ENCODE results near the gene NR0B2.

DNA sequence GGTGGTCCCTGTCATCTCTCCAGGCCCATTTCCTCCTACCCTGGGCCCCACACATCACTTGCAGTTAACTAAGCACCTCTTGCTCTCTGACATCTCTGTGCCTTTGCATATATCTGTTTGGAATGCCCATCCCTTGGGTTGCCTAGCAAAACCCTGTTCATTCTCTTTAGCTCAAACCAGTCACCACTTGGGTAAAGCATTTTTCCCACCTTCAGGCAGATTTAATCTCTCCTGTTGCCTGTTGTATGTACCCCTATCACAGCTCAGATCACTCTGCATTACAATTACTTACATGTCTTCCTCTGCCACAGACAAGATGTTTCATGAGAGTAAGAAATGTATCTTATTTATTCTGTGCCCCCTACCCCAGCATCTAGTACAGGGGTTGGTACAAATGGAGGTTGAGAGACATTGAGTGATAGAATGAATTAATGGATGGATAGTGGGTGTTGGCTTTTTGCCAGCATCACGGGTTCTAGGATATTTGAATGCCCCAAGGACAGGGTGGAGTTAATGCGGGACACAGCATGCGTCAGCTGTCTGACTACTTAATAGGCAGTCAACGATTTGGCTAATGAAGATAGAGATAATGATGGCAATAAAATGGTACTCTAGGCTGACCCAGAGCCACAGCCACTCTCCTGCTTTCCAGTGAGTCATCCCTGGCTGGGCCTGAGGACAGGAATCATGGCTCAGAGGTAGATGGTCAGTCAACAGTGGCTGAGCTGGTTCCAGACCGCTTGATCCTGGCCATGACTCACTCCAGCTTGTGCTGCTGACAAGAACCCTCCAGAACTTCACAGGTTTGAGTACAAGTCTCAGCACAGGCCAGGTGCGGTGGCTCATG is 6.5 kb downstream of the NR0B2 start:
- TF ChIP-seq, protein P1, sequence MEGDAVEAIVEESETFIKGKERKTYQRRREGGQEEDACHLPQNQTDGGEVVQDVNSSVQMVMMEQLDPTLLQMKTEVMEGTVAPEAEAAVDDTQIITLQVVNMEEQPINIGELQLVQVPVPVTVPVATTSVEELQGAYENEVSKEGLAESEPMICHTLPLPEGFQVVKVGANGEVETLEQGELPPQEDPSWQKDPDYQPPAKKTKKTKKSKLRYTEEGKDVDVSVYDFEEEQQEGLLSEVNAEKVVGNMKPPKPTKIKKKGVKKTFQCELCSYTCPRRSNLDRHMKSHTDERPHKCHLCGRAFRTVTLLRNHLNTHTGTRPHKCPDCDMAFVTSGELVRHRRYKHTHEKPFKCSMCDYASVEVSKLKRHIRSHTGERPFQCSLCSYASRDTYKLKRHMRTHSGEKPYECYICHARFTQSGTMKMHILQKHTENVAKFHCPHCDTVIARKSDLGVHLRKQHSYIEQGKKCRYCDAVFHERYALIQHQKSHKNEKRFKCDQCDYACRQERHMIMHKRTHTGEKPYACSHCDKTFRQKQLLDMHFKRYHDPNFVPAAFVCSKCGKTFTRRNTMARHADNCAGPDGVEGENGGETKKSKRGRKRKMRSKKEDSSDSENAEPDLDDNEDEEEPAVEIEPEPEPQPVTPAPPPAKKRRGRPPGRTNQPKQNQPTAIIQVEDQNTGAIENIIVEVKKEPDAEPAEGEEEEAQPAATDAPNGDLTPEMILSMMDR (IDR thresholded peaks at IDR 0.05), result no peak
- TF ChIP-seq, protein P2, sequence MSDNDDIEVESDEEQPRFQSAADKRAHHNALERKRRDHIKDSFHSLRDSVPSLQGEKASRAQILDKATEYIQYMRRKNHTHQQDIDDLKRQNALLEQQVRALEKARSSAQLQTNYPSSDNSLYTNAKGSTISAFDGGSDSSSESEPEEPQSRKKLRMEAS (IDR thresholded peaks at IDR 0.05), result no peak
- TF ChIP-seq, protein P3, sequence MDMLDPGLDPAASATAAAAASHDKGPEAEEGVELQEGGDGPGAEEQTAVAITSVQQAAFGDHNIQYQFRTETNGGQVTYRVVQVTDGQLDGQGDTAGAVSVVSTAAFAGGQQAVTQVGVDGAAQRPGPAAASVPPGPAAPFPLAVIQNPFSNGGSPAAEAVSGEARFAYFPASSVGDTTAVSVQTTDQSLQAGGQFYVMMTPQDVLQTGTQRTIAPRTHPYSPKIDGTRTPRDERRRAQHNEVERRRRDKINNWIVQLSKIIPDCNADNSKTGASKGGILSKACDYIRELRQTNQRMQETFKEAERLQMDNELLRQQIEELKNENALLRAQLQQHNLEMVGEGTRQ (IDR thresholded peaks at IDR 0.05), result no peak
- TF ChIP-seq CEBPB (IDR thresholded peaks at IDR 0.05) (no peak), EHMT2 (IDR thresholded peaks at IDR 0.05; ENCODE audit: low read depth) (no peak), EP300 (IDR thresholded peaks at IDR 0.05) (no peak), PHF8 (IDR thresholded peaks at IDR 0.05; ENCODE audit: borderline replicate concordance, low read depth) (no peak), RNF2 (IDR thresholded peaks at IDR 0.05; ENCODE audit: borderline replicate concordance, low read depth) (no peak), HDAC2 (IDR thresholded peaks at IDR 0.05) (no peak), CBX2 (IDR thresholded peaks at IDR 0.05; ENCODE audit: borderline replicate concordance, low read depth) (no peak), JUN (IDR thresholded peaks at IDR 0.05) (no peak), POLR2A (IDR thresholded peaks at IDR 0.05; ENCODE audit: low read length) (no peak)
- TF ChIP-seq, protein P4, sequence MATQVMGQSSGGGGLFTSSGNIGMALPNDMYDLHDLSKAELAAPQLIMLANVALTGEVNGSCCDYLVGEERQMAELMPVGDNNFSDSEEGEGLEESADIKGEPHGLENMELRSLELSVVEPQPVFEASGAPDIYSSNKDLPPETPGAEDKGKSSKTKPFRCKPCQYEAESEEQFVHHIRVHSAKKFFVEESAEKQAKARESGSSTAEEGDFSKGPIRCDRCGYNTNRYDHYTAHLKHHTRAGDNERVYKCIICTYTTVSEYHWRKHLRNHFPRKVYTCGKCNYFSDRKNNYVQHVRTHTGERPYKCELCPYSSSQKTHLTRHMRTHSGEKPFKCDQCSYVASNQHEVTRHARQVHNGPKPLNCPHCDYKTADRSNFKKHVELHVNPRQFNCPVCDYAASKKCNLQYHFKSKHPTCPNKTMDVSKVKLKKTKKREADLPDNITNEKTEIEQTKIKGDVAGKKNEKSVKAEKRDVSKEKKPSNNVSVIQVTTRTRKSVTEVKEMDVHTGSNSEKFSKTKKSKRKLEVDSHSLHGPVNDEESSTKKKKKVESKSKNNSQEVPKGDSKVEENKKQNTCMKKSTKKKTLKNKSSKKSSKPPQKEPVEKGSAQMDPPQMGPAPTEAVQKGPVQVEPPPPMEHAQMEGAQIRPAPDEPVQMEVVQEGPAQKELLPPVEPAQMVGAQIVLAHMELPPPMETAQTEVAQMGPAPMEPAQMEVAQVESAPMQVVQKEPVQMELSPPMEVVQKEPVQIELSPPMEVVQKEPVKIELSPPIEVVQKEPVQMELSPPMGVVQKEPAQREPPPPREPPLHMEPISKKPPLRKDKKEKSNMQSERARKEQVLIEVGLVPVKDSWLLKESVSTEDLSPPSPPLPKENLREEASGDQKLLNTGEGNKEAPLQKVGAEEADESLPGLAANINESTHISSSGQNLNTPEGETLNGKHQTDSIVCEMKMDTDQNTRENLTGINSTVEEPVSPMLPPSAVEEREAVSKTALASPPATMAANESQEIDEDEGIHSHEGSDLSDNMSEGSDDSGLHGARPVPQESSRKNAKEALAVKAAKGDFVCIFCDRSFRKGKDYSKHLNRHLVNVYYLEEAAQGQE (IDR thresholded peaks at IDR 0.05), result no peak
- TF ChIP-seq, protein P5, sequence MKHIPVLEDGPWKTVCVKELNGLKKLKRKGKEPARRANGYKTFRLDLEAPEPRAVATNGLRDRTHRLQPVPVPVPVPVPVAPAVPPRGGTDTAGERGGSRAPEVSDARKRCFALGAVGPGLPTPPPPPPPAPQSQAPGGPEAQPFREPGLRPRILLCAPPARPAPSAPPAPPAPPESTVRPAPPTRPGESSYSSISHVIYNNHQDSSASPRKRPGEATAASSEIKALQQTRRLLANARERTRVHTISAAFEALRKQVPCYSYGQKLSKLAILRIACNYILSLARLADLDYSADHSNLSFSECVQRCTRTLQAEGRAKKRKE (CRISPR knock-in tag; IDR thresholded peaks at IDR 0.05; ENCODE audit: low read depth), result no peak

Measured in A549 (cell line).